SK-N-SH (cell line): ENCODE results near the gene UNC93B1. TPM values are rescaled to one million over a fixed set of nuclear protein-coding genes. Genes with fewer than 3 reads are reported as not detected.

ENCODE experiments used
- CTCF ChIA-PET: fragments of 300-600, 350-600 bp; formaldehyde crosslinking; extraction: SDS; loops from one replicate; lab custom pipeline; 2021; lab: Yijun Ruan, JAX
- POLR2A ChIA-PET: fragments of 350-600 bp; sonication (Branson Sonifier 250); formaldehyde crosslinking; extraction: SDS; loops from one replicate; lab custom pipeline; 2020; ENCODE audit warnings: antibody characterized with exemption, inconsistent platforms; lab: Yijun Ruan, JAX
- DNase-seq: peaks from one replicate; pipeline ENCODE4 v3.0.0; 2012
- H2AFZ ChIP-seq: fragments of 200-600 bp; sonication (generic); 2 replicates; pipeline ENCODE4 v1.8.1; 2016; ENCODE audit warnings: antibody characterized with exemption, mild to moderate bottlenecking, low read depth
- H3F3A ChIP-seq: fragments of 200-600 bp; sonication (generic); replicated peaks from 2 replicates; pipeline ENCODE3; 2016; ENCODE audit warnings: antibody characterized with exemption, mild to moderate bottlenecking; ENCODE audit not compliant: insufficient read depth
- H3K27ac ChIP-seq, 2 experiments: fragments of 200-500 bp in 1 of 2; fragments of 200-600 bp in 1 of 2; sonication (Bioruptor generic) in 1 of 2; sonication (generic), shearing (Covaris generic) in 1 of 2; 2 replicates each; pipeline versions ENCODE4 v1.5.1 to v1.6.1; 2014 to 2016; ENCODE audit warnings: low read depth in 2 of 2, inconsistent platforms in 1 of 2, low read length in 1 of 2, mild to moderate bottlenecking in 1 of 2, mixed read lengths in 1 of 2
- H3K27me3 ChIP-seq: fragments of 200-600 bp; sonication (generic), shearing (Covaris generic); 2 replicates; pipeline ENCODE4 v1.6.1; 2016; ENCODE audit warnings: mixed run types; ENCODE audit not compliant: insufficient read depth
- H3K36me3 ChIP-seq, 2 experiments: fragments of 200-500 bp in 1 of 2; fragments of 200-600 bp in 1 of 2; sonication (Bioruptor generic) in 1 of 2; sonication (generic) in 1 of 2; replicated peaks in 1 of 2; 2 replicates each; pipeline versions ENCODE3 to v1.5.1; 2014 to 2016; ENCODE audit warnings: low read length in 1 of 2, mild to moderate bottlenecking in 1 of 2; ENCODE audit not compliant: insufficient read depth in 2 of 2, control insufficient read depth in 1 of 2
- H3K4me1 ChIP-seq, 2 experiments: fragments of 200-500 bp in 1 of 2; fragments of 200-600 bp in 1 of 2; sonication (Bioruptor generic) in 1 of 2; sonication (generic), shearing (Covaris generic) in 1 of 2; 2 replicates each; pipeline versions ENCODE4 v1.5.1 to v1.6.1; 2014 to 2016; ENCODE audit warnings: low read depth in 1 of 2, low read length in 1 of 2, mixed run types in 1 of 2; ENCODE audit not compliant: insufficient read depth in 2 of 2, control insufficient read depth in 1 of 2
- H3K4me2 ChIP-seq: fragments of 200-600 bp; sonication (generic), shearing (Covaris generic); 2 replicates; pipeline ENCODE4 v1.6.1; 2017; ENCODE audit warnings: mixed run types
- H3K4me3 ChIP-seq, 2 experiments: fragments of 200-500 bp in 1 of 2; fragments of 200-600 bp in 1 of 2; sonication (Bioruptor generic) in 1 of 2; sonication (generic), shearing (Covaris generic) in 1 of 2; 2 replicates each; pipeline versions ENCODE4 v1.5.1 to v1.8.1; 2014 to 2016; ENCODE audit warnings: low read depth in 2 of 2, inconsistent platforms in 1 of 2, low read length in 1 of 2, mild to moderate bottlenecking in 1 of 2, mixed read lengths in 1 of 2, moderate library complexity in 1 of 2
- H3K79me2 ChIP-seq: fragments of 200-600 bp; sonication (generic); 2 replicates; pipeline ENCODE4 v1.8.1; 2017; ENCODE audit warnings: mild to moderate bottlenecking; ENCODE audit not compliant: insufficient read depth
- H3K9ac ChIP-seq: fragments of 200-600 bp; sonication (generic); 2 replicates; pipeline ENCODE4 v1.6.1; 2017; ENCODE audit warnings: mixed run types
- H3K9me2 ChIP-seq: fragments of 200-600 bp; sonication (generic); 2 replicates; pipeline ENCODE4 v1.6.1; 2017; ENCODE audit warnings: mixed run types
- H3K9me3 ChIP-seq: fragments of 200-600 bp; sonication (generic); 2 replicates; pipeline ENCODE4 v1.6.1; 2017; ENCODE audit warnings: mixed run types, mild to moderate bottlenecking, moderate library complexity
- H4K20me1 ChIP-seq: fragments of 200-600 bp; sonication (generic); 2 replicates; pipeline ENCODE4 v1.6.1; 2017; ENCODE audit warnings: mild to moderate bottlenecking, mixed run types; ENCODE audit not compliant: insufficient read depth
- ELF1 ChIP-seq: IDR thresholded peaks from 2 replicates; pipeline ENCODE4 v1.4.0; 2012
- FOSL2 ChIP-seq: IDR thresholded peaks from 2 replicates; pipeline ENCODE4 v1.4.0; 2012; ENCODE audit warnings: low read depth, mild to moderate bottlenecking, moderate library complexity, borderline replicate concordance
- FOXJ3 ChIP-seq: sonication (generic); formaldehyde crosslinking; IDR thresholded peaks from 2 replicates; pipeline ENCODE4 v1.5.1; 2020; ENCODE audit warnings: mild to moderate bottlenecking, missing genetic modification reagents
- GATA2 ChIP-seq: sonication (generic); formaldehyde crosslinking; IDR thresholded peaks from 2 replicates; pipeline ENCODE4 v1.5.0; 2020; ENCODE audit warnings: mild to moderate bottlenecking, missing genetic modification reagents
- JUND ChIP-seq: IDR thresholded peaks from 2 replicates; pipeline ENCODE4 v1.4.0; 2012
- MEF2A ChIP-seq: IDR thresholded peaks from 2 replicates; pipeline ENCODE4 v1.4.0; 2012; ENCODE audit warnings: low read depth, borderline replicate concordance
- NFIC ChIP-seq: IDR thresholded peaks from 2 replicates; pipeline ENCODE4 v1.4.0; 2012; ENCODE audit warnings: borderline replicate concordance
- RAD21 ChIP-seq: IDR thresholded peaks from 2 replicates; pipeline ENCODE4 v1.6.1; 2012; ENCODE audit warnings: mild to moderate bottlenecking, low read length
- RFX5 ChIP-seq: IDR thresholded peaks from 2 replicates; pipeline ENCODE4 v1.6.1; 2012; ENCODE audit warnings: mild to moderate bottlenecking, improper control_type of control experiment, low read length
- SIN3A ChIP-seq: IDR thresholded peaks from 2 replicates; pipeline ENCODE4 v1.6.1; 2012; ENCODE audit warnings: low read depth, mild to moderate bottlenecking, low read length, moderate library complexity, borderline replicate concordance
- SMC3 ChIP-seq: IDR thresholded peaks from 2 replicates; pipeline ENCODE4 v1.6.1; 2012; ENCODE audit warnings: low read depth, low read length, improper control_type of control experiment
- TAF1 ChIP-seq: IDR thresholded peaks from 2 replicates; pipeline ENCODE4 v1.6.1; 2012; ENCODE audit warnings: low read depth, mild to moderate bottlenecking, low read length, moderate library complexity, borderline replicate concordance
- TEAD4 ChIP-seq: IDR thresholded peaks from 2 replicates; pipeline ENCODE4 v1.4.0; 2012; ENCODE audit warnings: mild to moderate bottlenecking, borderline replicate concordance; ENCODE audit not compliant: insufficient read depth
- WGBS: methylation state at CpG from one replicate; pipeline ENCODE4 v1.1.6; 2017; ENCODE audit warnings: low lambda C conversion rate; 5-methylcytosine and 5-hydroxymethylcytosine counted together
- polyA plus RNA-seq, 3 experiments: library from polyadenylated mRNA; depleted of rRNA; stranded (reverse); fragments of >200 nt; gene quantifications; 2 replicates each; pipeline ENCODE4 v1.2.3, GENCODE V29; 2012
- TF ChIP-seq, protein P1 (sequence below): IDR thresholded peaks from 2 replicates; pipeline ENCODE4 v1.4.0; 2012; ENCODE audit warnings: low read depth
- TF ChIP-seq, protein P2 (sequence below): IDR thresholded peaks from 2 replicates; pipeline ENCODE4 v1.4.0; 2012; ENCODE audit warnings: low read depth, borderline replicate concordance
- TF ChIP-seq, protein P3 (sequence below): fragments of 150-350 bp; IDR thresholded peaks from 2 replicates; pipeline ENCODE4 v1.6.1; 2017; ENCODE audit warnings: antibody characterized with exemption, low read length, low read depth, borderline replicate concordance
- TF ChIP-seq, protein P4 (sequence below): IDR thresholded peaks from 2 replicates; pipeline ENCODE4 v1.4.0; 2012; ENCODE audit warnings: low read depth, borderline replicate concordance

Gene UNC93B1
- polyA plus RNA-seq, 1 of the 3 experiments (the other 2 are of a cell fraction) = 28.9 TPM

DNA sequence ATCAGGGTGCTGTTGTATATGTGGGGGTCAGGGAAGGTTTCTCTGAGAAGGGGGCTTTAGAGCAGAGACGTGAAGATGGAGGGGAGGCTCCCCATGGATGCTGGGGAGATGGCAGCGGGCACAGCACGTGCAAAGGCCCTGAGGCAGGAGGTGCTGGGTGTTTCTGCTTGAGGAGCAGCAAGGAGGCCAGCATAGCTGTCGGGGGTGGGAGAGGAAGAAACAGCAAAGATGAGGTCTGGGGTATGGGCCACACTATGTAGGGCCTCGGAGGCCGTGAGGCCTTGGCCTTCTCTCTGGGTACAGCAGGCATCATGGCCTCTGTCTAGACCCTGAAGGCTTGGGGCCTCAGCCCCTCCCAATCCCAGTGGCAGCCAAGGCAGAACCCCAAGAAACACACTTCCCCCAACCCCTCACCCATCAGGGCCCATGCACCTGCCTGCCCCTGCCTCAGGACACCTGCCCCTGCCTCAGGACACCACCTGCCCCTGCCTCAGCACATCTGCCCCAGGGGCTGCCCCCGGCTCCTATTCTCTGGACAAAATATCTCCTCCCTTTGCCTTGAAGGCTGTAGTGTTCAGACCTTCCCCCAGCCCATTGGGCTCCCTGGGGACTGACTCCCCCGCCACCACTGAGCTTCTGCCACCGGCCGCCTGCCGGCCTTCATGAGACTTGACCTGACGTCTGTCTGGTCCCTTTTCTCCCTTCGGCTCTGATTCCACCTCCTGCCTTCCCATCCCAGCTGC lies 12.4 kb upstream of the UNC93B1 start (continued):
- no peak for TF ChIP-seq TEAD4
- TF ChIP-seq GATA2 (CRISPR knock-in tag) = no peak
- TF ChIP-seq TAF1 = no peak
- TF ChIP-seq NFIC = no peak
- TF ChIP-seq SIN3A = no peak
- TF ChIP-seq, protein P1, sequence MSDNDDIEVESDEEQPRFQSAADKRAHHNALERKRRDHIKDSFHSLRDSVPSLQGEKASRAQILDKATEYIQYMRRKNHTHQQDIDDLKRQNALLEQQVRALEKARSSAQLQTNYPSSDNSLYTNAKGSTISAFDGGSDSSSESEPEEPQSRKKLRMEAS = no peak
- TF ChIP-seq, protein P2, sequence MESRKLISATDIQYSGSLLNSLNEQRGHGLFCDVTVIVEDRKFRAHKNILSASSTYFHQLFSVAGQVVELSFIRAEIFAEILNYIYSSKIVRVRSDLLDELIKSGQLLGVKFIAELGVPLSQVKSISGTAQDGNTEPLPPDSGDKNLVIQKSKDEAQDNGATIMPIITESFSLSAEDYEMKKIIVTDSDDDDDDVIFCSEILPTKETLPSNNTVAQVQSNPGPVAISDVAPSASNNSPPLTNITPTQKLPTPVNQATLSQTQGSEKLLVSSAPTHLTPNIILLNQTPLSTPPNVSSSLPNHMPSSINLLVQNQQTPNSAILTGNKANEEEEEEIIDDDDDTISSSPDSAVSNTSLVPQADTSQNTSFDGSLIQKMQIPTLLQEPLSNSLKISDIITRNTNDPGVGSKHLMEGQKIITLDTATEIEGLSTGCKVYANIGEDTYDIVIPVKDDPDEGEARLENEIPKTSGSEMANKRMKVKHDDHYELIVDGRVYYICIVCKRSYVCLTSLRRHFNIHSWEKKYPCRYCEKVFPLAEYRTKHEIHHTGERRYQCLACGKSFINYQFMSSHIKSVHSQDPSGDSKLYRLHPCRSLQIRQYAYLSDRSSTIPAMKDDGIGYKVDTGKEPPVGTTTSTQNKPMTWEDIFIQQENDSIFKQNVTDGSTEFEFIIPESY = no peak
- TF ChIP-seq MEF2A = no peak
- TF ChIP-seq, protein P3, sequence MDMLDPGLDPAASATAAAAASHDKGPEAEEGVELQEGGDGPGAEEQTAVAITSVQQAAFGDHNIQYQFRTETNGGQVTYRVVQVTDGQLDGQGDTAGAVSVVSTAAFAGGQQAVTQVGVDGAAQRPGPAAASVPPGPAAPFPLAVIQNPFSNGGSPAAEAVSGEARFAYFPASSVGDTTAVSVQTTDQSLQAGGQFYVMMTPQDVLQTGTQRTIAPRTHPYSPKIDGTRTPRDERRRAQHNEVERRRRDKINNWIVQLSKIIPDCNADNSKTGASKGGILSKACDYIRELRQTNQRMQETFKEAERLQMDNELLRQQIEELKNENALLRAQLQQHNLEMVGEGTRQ = no peak
- TF ChIP-seq JUND = no peak
- TF ChIP-seq SMC3 = no peak
- TF ChIP-seq RFX5 = no peak
- TF ChIP-seq, protein P4, sequence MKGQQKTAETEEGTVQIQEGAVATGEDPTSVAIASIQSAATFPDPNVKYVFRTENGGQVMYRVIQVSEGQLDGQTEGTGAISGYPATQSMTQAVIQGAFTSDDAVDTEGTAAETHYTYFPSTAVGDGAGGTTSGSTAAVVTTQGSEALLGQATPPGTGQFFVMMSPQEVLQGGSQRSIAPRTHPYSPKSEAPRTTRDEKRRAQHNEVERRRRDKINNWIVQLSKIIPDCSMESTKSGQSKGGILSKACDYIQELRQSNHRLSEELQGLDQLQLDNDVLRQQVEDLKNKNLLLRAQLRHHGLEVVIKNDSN = no peak
- TF ChIP-seq, all 33 proteins: peak for 0

DNA sequence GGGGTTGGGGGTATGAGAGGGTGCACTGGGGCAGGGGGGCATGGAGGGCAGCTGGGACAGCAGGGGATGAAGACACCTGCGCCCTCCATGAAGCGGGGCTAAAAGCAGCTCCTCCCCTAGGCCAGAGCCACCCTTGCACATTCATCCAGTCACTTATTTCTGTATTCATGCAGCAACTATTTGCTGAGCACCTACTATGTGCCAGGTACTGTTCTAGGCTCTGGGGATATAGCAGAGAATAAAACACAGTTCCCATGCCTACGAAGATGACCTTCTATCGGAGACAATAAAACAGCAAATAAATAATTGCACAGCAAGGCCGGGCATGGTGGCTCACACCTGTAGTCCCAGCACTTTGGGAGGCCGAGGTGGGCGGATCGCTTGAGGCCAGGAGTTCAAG lies 11.6 kb upstream of the UNC93B1 start:
- Histone ChIP-seq H3K9ac (no peak overlapping the region), H3K4me1 (peaks cover 30 to 38% of the 10 kb centered on the region in 2 experiments; a peak in 3 of 4 replicates), H3K27ac (no peak overlapping the region), H3K4me2 (no peak overlapping the region), H3K9me3 (no peaks in the 10 kb centered on the region), H3K27me3 (no peaks in the 10 kb centered on the region), H3K79me2 (peaks cover 18% of the 10 kb centered on the region), H3K9me2 (no peaks in the 10 kb centered on the region), H4K20me1 (no peaks in the 10 kb centered on the region), H3F3A (peaks cover 13% of the 10 kb centered on the region), H3K4me3 (no peak overlapping the region), H2AFZ (no peak overlapping the region), H3K36me3 (no peaks in the 10 kb centered on the region)
- ChIA-PET CTCF (interaction anchor here (0.9 to 1.1 kb wide), 2 partner anchors 191 to 195 kb away, joined by 3 read pairs; no protein-coding TSS in a partner anchor), POLR2A (no interaction called here)
- TF ChIP-seq, protein P1 = no peak
- TF ChIP-seq RAD21 = no peak
- TF ChIP-seq FOXJ3 (CRISPR knock-in tag) = no peak
- TF ChIP-seq NFIC = no peak
- no peak for TF ChIP-seq ELF1
- TF ChIP-seq, protein P2 = no peak
- TF ChIP-seq RFX5 = no peak
- TF ChIP-seq FOSL2 = no peak
- 94% methylated on average over 6 of the region's 8 CpGs for WGBS
- no peak for DNase-seq
